OCI-LY7 (cell line): ENCODE measurements around the gene CDC42BPA. TPM values are rescaled to one million over a fixed set of nuclear protein-coding genes. Genes with fewer than 3 reads are reported as not detected.

Source experiments
- BruUV-seq: library from RNA; stranded (reverse); fragments of 400-500 nt; replicated peaks from 2 replicates; lab custom pipeline; 2021; lab: Mats Ljungman, UMichigan
- CTCF ChIA-PET: fragments of 300-600 bp; sonication (Branson Sonifier 250); formaldehyde crosslinking; loops from one replicate; lab custom pipeline; 2022; ENCODE audit warnings: antibody characterized with exemption; ENCODE audit not compliant: unreplicated experiment; lab: Charles Lee
- POLR2A ChIA-PET: fragments of 300-600 bp; sonication (Branson Sonifier 250); formaldehyde crosslinking; loops from one replicate; lab custom pipeline; 2022; ENCODE audit warnings: antibody characterized with exemption; lab: Charles Lee
- DNase-seq: peaks from one replicate; pipeline ENCODE4 v3.0.0-alpha.2; 2015; ENCODE audit warnings: low spot score
- H2AFZ ChIP-seq: fragments of 200-600 bp; sonication (generic), shearing (Covaris generic); 2 replicates; pipeline ENCODE4 v1.6.1; 2014; ENCODE audit warnings: mild to moderate bottlenecking, antibody characterized with exemption, low read length, moderate library complexity
- H3K27ac ChIP-seq: fragments of 200-600 bp; sonication (generic); 2 replicates; pipeline ENCODE4 v1.5.1; 2014; ENCODE audit warnings: mixed run types, low read depth, mild to moderate bottlenecking, moderate library complexity, low read length, inconsistent platforms; ENCODE audit not compliant: poor library complexity, severe bottlenecking
- H3K36me3 ChIP-seq: fragments of 200-600 bp; sonication (generic); 2 replicates; pipeline ENCODE4 v1.6.1; 2014; ENCODE audit warnings: mild to moderate bottlenecking, antibody characterized with exemption, low read length, moderate library complexity, mixed read lengths; ENCODE audit not compliant: insufficient read depth
- H3K4me1 ChIP-seq: fragments of 200-600 bp; sonication (generic); 2 replicates; pipeline ENCODE4 v1.5.1; 2014; ENCODE audit warnings: mild to moderate bottlenecking, low read length; ENCODE audit not compliant: insufficient read depth, poor library complexity, severe bottlenecking
- H3K4me2 ChIP-seq: fragments of 200-600 bp; sonication (generic); 2 replicates; pipeline ENCODE4 v1.6.1; 2014; ENCODE audit warnings: mild to moderate bottlenecking, low read length
- H3K4me3 ChIP-seq: fragments of 200-600 bp; sonication (generic); 2 replicates; pipeline ENCODE4 v1.5.1; 2014; ENCODE audit warnings: mild to moderate bottlenecking, low read depth, low read length; ENCODE audit not compliant: poor library complexity, severe bottlenecking
- H3K79me2 ChIP-seq: fragments of 200-600 bp; sonication (generic); 2 replicates; pipeline ENCODE4 v1.6.1; 2016; ENCODE audit warnings: low read depth, mild to moderate bottlenecking, low read length, moderate library complexity, mixed read lengths; ENCODE audit not compliant: insufficient read depth
- H3K9me2 ChIP-seq: fragments of 200-600 bp; sonication (generic); 2 replicates; pipeline ENCODE4 v1.6.1; 2016; ENCODE audit warnings: mild to moderate bottlenecking, low read length, mixed read lengths; ENCODE audit not compliant: insufficient read depth
- H3K9me3 ChIP-seq: fragments of 200-600 bp; sonication (generic); 2 replicates; pipeline ENCODE4 v1.6.1; 2014; ENCODE audit warnings: mild to moderate bottlenecking, mixed run types, low read length, mixed read lengths
- H4K20me1 ChIP-seq: fragments of 200-600 bp; sonication (generic); 2 replicates; pipeline ENCODE4 v1.6.1; 2014; ENCODE audit warnings: mild to moderate bottlenecking, antibody characterized with exemption, low read length, moderate library complexity, mixed read lengths; ENCODE audit not compliant: insufficient read depth
- EZH2phosphoT487 ChIP-seq: fragments of 200-600 bp; sonication (generic); IDR thresholded peaks from 2 replicates; pipeline ENCODE4 v1.6.1; 2018; ENCODE audit warnings: low read depth, borderline replicate concordance, mild to moderate bottlenecking, mixed run types, antibody characterized with exemption, low read length, moderate library complexity, mixed read lengths
- intact Hi-C: fragments of 100-400 bp; cut with micrococcal nuclease; formaldehyde crosslinking; loops from one replicate; pipeline ENCODE4 v1.10.0; 2022; ENCODE audit not compliant: unreplicated experiment
- total RNA-seq, 2 experiments: library from RNA; depleted of rRNA in 1 of 2; stranded (reverse); fragments of >200 nt in 1 of 2; shearing (Covaris generic) in 1 of 2; gene quantifications; 2 replicates each; pipeline ENCODE4 v1.2.3, GENCODE V29; 2014 to 2022
- TF ChIP-seq, protein P1 (sequence below): fragments of 200-600 bp; sonication (generic); conservative IDR thresholded peaks from 2 replicates; pipeline ENCODE4 v1.5.1; 2014; ENCODE audit warnings: mild to moderate bottlenecking, antibody characterized with exemption, low read length, moderate library complexity, mixed read lengths

The CDC42BPA gene
- total RNA-seq, 2 experiments from 2014 or later: not detected

DNA sequence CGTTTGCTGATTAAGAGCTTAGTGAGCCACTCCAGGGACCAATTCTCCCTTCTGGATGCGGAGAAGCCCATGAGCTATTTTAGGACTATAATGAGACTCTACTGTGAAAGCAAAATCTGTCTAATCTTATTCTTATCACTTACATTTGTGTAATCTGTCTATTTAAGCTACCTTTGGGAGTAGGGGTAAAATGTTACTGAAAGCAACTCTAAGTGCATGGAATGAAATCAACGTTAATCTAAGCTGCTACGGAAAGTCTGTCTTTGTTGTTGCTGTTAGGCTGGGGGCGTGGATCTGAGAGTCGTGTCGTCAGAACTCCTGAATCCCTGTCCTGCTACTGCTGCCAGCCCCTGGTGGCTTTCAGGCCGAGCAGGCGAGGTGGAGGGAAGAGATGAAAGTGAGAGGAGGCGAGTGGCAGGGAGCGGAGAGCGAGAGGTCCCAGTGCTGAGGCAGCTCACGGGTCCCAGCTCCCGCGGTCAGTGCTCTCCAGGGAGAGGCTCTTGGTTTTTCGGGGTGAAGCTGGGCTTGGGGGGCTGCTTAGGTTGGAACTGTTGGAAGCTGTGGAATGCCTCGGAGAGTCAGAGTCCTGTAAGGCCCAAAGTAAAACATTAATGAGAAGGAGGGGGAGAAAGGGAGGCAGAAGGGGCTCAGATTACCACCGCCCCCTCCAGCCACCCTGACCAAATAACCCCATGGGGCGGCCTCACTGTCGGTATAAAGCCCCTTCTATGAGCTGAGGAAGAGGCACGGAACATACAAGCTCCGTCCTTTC lies 324.3 kb downstream of the CDC42BPA start:
- no TSS peak for BruUV-seq
- no peak for TF ChIP-seq EZH2phosphoT487
- TF ChIP-seq, protein P1, sequence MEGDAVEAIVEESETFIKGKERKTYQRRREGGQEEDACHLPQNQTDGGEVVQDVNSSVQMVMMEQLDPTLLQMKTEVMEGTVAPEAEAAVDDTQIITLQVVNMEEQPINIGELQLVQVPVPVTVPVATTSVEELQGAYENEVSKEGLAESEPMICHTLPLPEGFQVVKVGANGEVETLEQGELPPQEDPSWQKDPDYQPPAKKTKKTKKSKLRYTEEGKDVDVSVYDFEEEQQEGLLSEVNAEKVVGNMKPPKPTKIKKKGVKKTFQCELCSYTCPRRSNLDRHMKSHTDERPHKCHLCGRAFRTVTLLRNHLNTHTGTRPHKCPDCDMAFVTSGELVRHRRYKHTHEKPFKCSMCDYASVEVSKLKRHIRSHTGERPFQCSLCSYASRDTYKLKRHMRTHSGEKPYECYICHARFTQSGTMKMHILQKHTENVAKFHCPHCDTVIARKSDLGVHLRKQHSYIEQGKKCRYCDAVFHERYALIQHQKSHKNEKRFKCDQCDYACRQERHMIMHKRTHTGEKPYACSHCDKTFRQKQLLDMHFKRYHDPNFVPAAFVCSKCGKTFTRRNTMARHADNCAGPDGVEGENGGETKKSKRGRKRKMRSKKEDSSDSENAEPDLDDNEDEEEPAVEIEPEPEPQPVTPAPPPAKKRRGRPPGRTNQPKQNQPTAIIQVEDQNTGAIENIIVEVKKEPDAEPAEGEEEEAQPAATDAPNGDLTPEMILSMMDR: no peak
- H3K9me3 ChIP-seq: no peaks in the 10 kb centered on the region
- no peak for DNase-seq
- no peaks in the 10 kb centered on the region for H3K79me2 ChIP-seq
- no peaks in the 10 kb centered on the region for H3K4me1 ChIP-seq
- no peaks in the 10 kb centered on the region for H3K9me2 ChIP-seq
- no peak overlapping the region for H3K27ac ChIP-seq
- H3K4me2 ChIP-seq: no peak overlapping the region
- intact Hi-C loops: no loop called here
- no peaks in the 10 kb centered on the region for H3K36me3 ChIP-seq
- CTCF ChIA-PET: no interaction called here
- no peaks in the 10 kb centered on the region for H4K20me1 ChIP-seq
- H2AFZ ChIP-seq: no peak overlapping the region
- H3K4me3 ChIP-seq: no peak overlapping the region
- POLR2A ChIA-PET: interaction anchor here (0.7 to 0.8 kb wide), 2 partner anchors 123 to 350 kb away, joined by 3 read pairs; no protein-coding TSS in a partner anchor

DNA sequence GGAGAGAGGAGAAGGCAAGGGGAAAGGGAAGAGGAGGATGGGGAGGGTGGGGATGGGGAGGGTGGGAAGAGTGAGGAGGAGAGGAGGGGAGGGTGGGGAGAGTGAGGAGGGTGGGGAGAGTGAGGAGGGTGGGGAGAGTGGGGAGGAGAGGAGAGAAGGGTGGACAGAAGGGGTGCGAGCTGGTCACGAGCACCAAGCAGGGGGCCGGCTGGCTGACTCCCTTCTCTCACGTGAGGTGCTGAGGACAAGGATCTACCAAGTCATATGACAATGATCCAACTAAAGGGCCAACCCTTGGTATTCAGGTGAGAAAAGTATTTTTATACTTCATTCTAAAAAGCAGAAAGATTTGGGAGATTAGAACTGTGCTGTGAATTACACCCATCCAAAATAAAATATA lies 326.4 kb downstream of the CDC42BPA start:
- Histone ChIP-seq H3K4me2 (no peak overlapping the region), H3K79me2 (no peaks in the 10 kb centered on the region), H2AFZ (no peak overlapping the region), H3K36me3 (no peaks in the 10 kb centered on the region), H3K9me2 (no peaks in the 10 kb centered on the region), H3K27ac (no peak overlapping the region), H3K9me3 (no peaks in the 10 kb centered on the region), H3K4me1 (no peaks in the 10 kb centered on the region), H4K20me1 (no peaks in the 10 kb centered on the region), H3K4me3 (no peak overlapping the region)
- intact Hi-C loops: no loop called here
- ChIA-PET POLR2A (no interaction called here), CTCF (no interaction called here)
- TF ChIP-seq EZH2phosphoT487: no peak
- TF ChIP-seq, protein P1: no peak
- no peak for DNase-seq
- BruUV-seq: no TSS peak

DNA sequence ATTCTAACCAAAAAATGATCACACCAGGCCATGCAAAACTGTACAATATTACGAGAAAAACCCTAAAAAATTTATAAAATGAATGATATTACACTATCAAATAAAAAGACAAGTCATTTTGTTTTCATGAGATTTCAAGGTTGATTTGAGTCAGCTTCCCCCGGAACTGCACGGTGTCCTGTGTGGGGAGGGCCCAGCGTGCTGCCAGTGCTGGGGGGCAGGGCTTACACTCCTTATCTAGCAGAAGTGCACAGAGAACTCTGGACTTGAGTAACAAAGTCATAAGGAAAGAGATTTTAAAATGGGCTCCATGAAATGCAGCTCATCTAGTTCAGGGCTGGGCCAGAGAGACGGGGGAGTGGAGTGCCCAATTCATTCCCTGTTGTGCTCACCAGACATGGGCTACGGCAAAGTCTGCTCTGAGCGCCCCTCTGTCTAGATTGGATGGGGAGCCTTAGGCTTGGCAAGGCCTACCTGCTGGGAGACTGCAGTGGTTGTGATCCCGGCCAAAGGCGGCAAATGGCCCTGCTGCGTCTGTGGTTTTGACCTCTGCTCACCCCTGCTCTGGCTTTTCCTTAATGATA lies 328.1 kb downstream of the CDC42BPA start:
- Histone ChIP-seq H3K4me3 (no peak overlapping the region), H3K27ac (no peak overlapping the region), H3K4me1 (no peaks in the 10 kb centered on the region), H3K79me2 (no peaks in the 10 kb centered on the region), H3K9me2 (no peaks in the 10 kb centered on the region), H3K36me3 (no peaks in the 10 kb centered on the region), H4K20me1 (no peaks in the 10 kb centered on the region), H2AFZ (no peak overlapping the region), H3K4me2 (no peak overlapping the region), H3K9me3 (no peaks in the 10 kb centered on the region)
- BruUV-seq: no TSS peak
- ChIA-PET CTCF (no interaction called here), POLR2A (no interaction called here)
- DNase-seq: no peak
- TF ChIP-seq, protein P1: no peak
- TF ChIP-seq EZH2phosphoT487: no peak
- intact Hi-C loops: no loop called here
